Left lung (tissue), 10 donors: Measurements from ENCODE around the gene MMP24. TPM values are rescaled to one million over a fixed set of nuclear protein-coding genes. Genes with fewer than 3 reads are reported as not detected.

ENCODE experiments used
- ATAC-seq: fragments of 200-7000 bp; cut with Tn5 transposase; one replicate; pipeline ENCODE4 v1.9.1; 2020; ENCODE audit warnings: moderate library complexity
- DNase-seq, 4 donors: peaks; one replicate each; pipeline ENCODE4 v3.0.0-alpha.2; 2013 to 2020
- H3K27ac ChIP-seq, 2 donors: fragments of 200-600 bp; sonication (generic) in 1 of 2; one replicate each; pipeline versions ENCODE4 v1.5.0 to v1.8.0; 2020 to 2021
- H3K27me3 ChIP-seq, 2 donors: fragments of 200-600 bp; sonication (generic) in 1 of 2; one replicate each; pipeline versions ENCODE4 v1.5.0 to v1.8.0; 2020 to 2021
- H3K36me3 ChIP-seq, 2 donors: fragments of 200-600 bp; sonication (generic) in 1 of 2; one replicate each; pipeline versions ENCODE4 v1.5.0 to v1.8.0; 2020 to 2021
- H3K4me1 ChIP-seq, 2 donors: fragments of 200-600 bp; one replicate each; pipeline ENCODE4 v1.8.0; 2021
- H3K4me3 ChIP-seq, 2 donors: fragments of 200-600 bp; sonication (generic) in 1 of 2; one replicate each; pipeline versions ENCODE4 v1.5.0 to v1.8.0; 2020 to 2021; ENCODE audit warnings: mild to moderate bottlenecking in 1 of 2
- H3K9me3 ChIP-seq, 2 donors: fragments of 200-600 bp; sonication (generic) in 1 of 2; one replicate each; pipeline versions ENCODE4 v1.5.0 to v1.8.0; 2020 to 2021
- intact Hi-C, 2 donors: fragments of 100-400 bp; cut with DNase I; formaldehyde crosslinking; loops; one replicate each; pipeline versions ENCODE4 v1.11.2 to v1.14.2; 2022
- polyA plus RNA-seq, 6 donors: library from polyadenylated mRNA; unstranded; fragments of 120-200 nt; gene quantifications; one replicate each; pipeline ENCODE4 v1.2.1, GENCODE V29; 2013; ENCODE audit not compliant: insufficient read length in 6 of 6
- total RNA-seq, 2 donors: library from RNA; stranded (reverse); fragmentation: NEBNext Ultra II Directional; extraction: Animal tissue kit (Norgen Biotek cat#: 25700); gene quantifications; one replicate each; pipeline ENCODE4 v1.2.1, GENCODE V29; 2021
- TF ChIP-seq, protein P1 (sequence below), 2 donors: fragments of 200-600 bp; sonication (generic) in 1 of 2; IDR thresholded peaks; one replicate each; pipeline versions ENCODE4 v1.5.0 to v1.8.0; 2021; ENCODE audit warnings: antibody characterized with exemption in 2 of 2
- donor health status: DM: no; HTN: yes; CAD: no.
- donor health status: DM: no; HTN: no; CAD: no.

MMP24 gene
- total and polyA plus RNA-seq, 8 donors: 1.3 to 24.9 (median 1.9) TPM

DNA sequence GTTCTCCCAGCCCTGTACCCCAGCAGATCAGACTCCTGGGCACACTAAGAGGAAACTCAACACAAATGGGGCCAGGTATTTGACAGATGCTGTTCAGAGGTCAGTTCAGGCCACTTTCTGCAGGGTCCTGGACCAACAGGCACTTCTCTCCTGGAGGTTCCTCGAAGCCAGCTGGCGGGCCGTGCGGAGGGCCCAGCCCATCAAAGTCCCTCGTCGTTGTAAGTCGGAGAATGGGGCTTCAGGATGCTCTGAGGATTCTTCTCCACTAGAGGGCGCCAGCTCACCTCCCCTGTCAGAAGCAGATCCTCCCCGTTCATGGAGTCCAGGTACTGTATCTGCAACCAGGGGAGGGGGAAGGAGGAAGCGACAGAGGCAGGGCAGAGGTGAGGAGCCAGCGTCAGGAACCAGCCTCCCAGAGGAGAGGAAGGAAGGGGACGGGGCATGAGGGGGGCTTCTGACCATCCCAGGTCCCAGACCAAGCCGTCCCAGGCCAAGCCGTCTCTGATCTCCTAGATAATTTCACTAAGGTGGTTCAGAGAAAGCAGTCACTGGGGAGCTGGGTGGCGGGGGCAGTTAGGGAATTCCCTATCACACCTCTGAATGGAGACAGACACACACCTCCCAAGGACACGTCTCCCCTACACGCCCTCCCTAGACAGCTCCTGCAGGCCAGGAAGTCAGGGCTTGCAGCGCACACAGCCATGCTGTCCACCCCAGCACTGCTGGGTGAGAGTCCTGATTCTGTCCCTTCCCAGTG lies 77.4 kb downstream of the MMP24 start:
- intact Hi-C loops: loop anchor here in 1 of 2 donors (5.0 kb wide), 1 partner anchor 143 kb away; no protein-coding TSS in a partner anchor
- Histone ChIP-seq H3K36me3 (no peaks in the 10 kb centered on the region), H3K4me1 (peaks cover 0 to 21% of the 10 kb centered on the region in 2 donors), H3K9me3 (no peaks in the 10 kb centered on the region), H3K27me3 (no peaks in the 10 kb centered on the region), H3K4me3 (no peak overlapping the region), H3K27ac (no peak overlapping the region)
- TF ChIP-seq, protein P1, sequence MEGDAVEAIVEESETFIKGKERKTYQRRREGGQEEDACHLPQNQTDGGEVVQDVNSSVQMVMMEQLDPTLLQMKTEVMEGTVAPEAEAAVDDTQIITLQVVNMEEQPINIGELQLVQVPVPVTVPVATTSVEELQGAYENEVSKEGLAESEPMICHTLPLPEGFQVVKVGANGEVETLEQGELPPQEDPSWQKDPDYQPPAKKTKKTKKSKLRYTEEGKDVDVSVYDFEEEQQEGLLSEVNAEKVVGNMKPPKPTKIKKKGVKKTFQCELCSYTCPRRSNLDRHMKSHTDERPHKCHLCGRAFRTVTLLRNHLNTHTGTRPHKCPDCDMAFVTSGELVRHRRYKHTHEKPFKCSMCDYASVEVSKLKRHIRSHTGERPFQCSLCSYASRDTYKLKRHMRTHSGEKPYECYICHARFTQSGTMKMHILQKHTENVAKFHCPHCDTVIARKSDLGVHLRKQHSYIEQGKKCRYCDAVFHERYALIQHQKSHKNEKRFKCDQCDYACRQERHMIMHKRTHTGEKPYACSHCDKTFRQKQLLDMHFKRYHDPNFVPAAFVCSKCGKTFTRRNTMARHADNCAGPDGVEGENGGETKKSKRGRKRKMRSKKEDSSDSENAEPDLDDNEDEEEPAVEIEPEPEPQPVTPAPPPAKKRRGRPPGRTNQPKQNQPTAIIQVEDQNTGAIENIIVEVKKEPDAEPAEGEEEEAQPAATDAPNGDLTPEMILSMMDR (IDR thresholded peaks at IDR 0.05): peak; percentile 93 to 94
- DNase-seq (peak in 3 of 4 donors; percentile 70 to 87 (median 72)), ATAC-seq (peak; percentile 79)

DNA sequence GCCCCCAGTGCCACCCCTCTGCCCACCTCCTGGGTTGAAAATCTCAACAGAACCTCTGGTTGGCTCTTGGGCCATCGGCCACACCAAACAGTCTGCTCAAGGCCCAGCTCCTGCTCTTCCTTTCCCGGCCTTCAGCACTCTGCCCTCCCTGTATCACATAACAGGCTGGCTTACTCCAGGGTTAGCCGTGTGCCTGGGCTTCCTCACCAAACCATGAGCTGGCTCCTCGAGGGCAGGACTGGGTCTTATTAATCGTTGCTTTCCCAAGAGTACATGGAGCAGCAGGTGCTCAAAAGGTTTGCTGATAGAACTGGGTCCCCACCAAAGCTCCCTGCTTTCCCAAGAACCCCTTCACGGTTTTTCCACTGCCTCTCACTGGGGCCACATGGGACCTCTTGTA lies 78.5 kb downstream of the MMP24 start:
- ATAC-seq (no peak), DNase-seq (no peak)
- Histone ChIP-seq H3K9me3 (no peaks in the 10 kb centered on the region), H3K4me3 (no peak overlapping the region), H3K27me3 (no peaks in the 10 kb centered on the region), H3K27ac (peak overlapping the region in 1 of 2 donors; percentile 26), H3K4me1 (peaks cover 0 to 21% of the 10 kb centered on the region in 2 donors), H3K36me3 (no peaks in the 10 kb centered on the region)
- TF ChIP-seq, protein P1 (IDR thresholded peaks at IDR 0.05): no peak
- intact Hi-C loops: loop anchor here in 1 of 2 donors (5.0 kb wide), 1 partner anchor 142 kb away; no protein-coding TSS in a partner anchor

DNA sequence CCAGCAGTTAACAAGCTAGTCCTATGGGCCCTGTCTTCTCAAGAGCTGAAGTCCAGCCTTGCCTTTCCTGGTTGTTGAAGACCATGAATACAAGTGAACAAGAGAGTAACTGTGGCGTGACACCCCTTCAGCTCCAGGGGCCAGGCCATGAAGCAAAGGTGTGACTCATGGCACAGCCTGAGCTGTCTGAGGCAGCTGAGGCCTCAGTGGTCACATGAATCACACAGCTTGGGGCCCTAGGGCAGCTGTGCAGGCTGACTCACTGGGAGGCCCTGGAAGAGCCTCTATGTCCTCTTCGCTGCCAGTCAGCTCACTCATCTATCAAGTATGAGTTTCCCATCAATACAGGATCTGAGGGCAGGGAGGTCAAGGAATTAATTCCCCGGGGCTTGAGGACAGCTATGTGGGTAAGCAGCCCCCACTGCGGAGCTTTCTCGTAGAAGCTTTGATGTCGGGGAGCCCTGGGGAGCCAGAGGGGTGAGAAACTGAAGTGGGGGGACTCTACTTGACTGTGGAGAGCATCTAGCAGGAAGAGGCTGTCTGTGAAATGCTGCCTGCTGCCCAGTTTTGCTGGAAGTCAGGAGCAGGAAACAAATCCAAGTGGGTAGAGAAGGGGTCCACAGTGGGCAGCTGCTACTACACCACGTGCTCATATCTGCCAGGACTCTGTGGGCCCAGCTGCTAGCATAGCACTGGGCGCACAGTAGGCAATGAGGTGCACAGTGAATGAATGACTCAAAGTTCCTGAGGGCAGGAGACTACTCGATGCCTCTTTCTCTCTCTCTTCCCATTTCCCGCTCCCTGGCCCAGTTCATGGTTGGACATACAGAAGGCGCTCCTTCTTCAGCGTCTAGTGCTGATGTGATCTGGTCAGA lies 79.4 kb downstream of the MMP24 start:
- ATAC-seq (peak; percentile 76), DNase-seq (peak in 2 of 4 donors; percentile 72 to 83)
- intact Hi-C loops: no loop called here
- TF ChIP-seq, protein P1 (IDR thresholded peaks at IDR 0.05): no peak
- no peaks in the 10 kb centered on the region for H3K9me3 ChIP-seq
- H3K36me3 ChIP-seq: no peaks in the 10 kb centered on the region
- no peak overlapping the region for H3K4me3 ChIP-seq
- peak overlapping the region; percentile 37 to 41 for H3K27ac ChIP-seq
- no peaks in the 10 kb centered on the region for H3K27me3 ChIP-seq
- peaks cover 0 to 21% of the 10 kb centered on the region in 2 donors for H3K4me1 ChIP-seq

DNA sequence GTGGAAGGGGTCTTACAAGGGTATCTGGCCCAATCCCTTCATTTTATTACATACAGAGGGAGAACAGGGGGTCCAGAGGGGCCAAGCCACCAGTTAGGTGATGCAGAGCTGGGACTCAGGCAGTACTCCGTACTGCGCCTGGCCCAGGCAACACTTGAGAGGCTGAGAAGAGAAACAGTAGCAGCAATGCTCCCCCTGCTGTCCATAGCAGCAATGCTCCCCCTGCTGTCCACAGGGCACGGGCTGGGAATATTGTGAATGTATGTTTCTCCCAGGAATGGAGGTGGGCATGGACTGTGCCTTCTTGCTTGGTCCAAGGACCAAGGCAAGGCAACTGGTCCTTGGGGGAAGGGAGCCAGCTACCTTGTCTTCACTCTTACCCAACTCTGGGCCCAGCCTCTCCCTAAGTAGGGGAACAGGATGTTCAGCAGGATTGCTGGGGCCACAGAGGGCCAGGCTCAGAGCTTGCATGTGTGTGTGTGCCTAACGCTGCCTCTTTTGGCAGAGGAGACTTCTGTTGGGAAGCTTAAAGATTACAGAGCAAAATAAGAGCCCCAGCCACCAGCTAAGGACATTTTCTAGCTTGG lies 80.5 kb downstream of the MMP24 start:
- Histone ChIP-seq H3K27me3 (no peaks in the 10 kb centered on the region), H3K4me1 (peaks cover 0 to 21% of the 10 kb centered on the region in 2 donors), H3K4me3 (no peak overlapping the region), H3K9me3 (no peaks in the 10 kb centered on the region), H3K36me3 (no peaks in the 10 kb centered on the region), H3K27ac (peak overlapping the region in 1 of 2 donors; percentile 13)
- DNase-seq: peak in 1 of 4 donors; percentile 56
- intact Hi-C loops: no loop called here
- TF ChIP-seq, protein P1 (IDR thresholded peaks at IDR 0.05): peak; percentile 63 to 64
- ATAC-seq: peak; percentile 81
